Aorta (tissue), 5 donors: ENCODE measurements around the gene EPHA1. TPM values are rescaled to one million over a fixed set of nuclear protein-coding genes. Genes with fewer than 3 reads are reported as not detected.

Experiments
- ATAC-seq: fragments of 200-7000 bp; cut with Tn5 transposase; one replicate; pipeline ENCODE4 v1.9.1; 2022; ENCODE audit warnings: moderate library complexity; ENCODE audit not compliant: low FRiP score
- DNase-seq, 2 donors: peaks; one replicate each; pipeline ENCODE4 v3.0.0-alpha.2; 2020
- H3K27ac ChIP-seq, 2 donors: one replicate each; pipeline ENCODE4 v1.5.1; 2013; ENCODE audit warnings: low read length in 2 of 2, mild to moderate bottlenecking in 2 of 2, moderate library complexity in 2 of 2, control low read depth in 1 of 2, inconsistent platforms in 1 of 2, low read depth in 1 of 2
- H3K27me3 ChIP-seq, 2 donors: one replicate each; pipeline ENCODE4 v1.6.1; 2013; ENCODE audit warnings: control low read depth in 1 of 2, low read length in 1 of 2, mild to moderate bottlenecking in 1 of 2, moderate library complexity in 1 of 2; ENCODE audit not compliant: insufficient read depth in 2 of 2, control insufficient read depth in 1 of 2
- H3K36me3 ChIP-seq, 2 donors: one replicate each; pipeline ENCODE4 v1.6.1; 2013; ENCODE audit warnings: control low read depth in 1 of 2, low read length in 1 of 2, mild to moderate bottlenecking in 1 of 2; ENCODE audit not compliant: insufficient read depth in 2 of 2, control insufficient read depth in 1 of 2
- H3K4me1 ChIP-seq, 2 donors: one replicate each; pipeline ENCODE4 v1.6.1; 2013; ENCODE audit warnings: low read length in 2 of 2, control low read depth in 1 of 2, mild to moderate bottlenecking in 1 of 2, moderate library complexity in 1 of 2; ENCODE audit not compliant: insufficient read depth in 2 of 2, control insufficient read depth in 1 of 2
- H3K4me3 ChIP-seq, 2 donors: one replicate each; pipeline ENCODE4 v1.5.1; 2013; ENCODE audit warnings: low read length in 2 of 2, control low read depth in 1 of 2, mild to moderate bottlenecking in 1 of 2
- H3K9me3 ChIP-seq: one replicate; pipeline ENCODE4 v1.6.1; 2013; ENCODE audit warnings: mild to moderate bottlenecking, low read length; ENCODE audit not compliant: control insufficient read depth
- WGBS, 2 donors: extraction: QIAGEN DNeasy Blood & Tissue Kit; methylation state at CpG; one replicate each; pipeline ENCODE4 v1.1.7; 2013; 5-methylcytosine and 5-hydroxymethylcytosine counted together
- intact Hi-C, 2 donors: fragments of 100-400 bp; cut with DNase I; formaldehyde crosslinking; loops; one replicate each; pipeline versions ENCODE4 v1.14.2 to v1.15.0; 2022
- microRNA-seq, 2 donors: library from miRNA; unstranded; fragments of <30 nt; microRNA quantifications; one replicate each; pipeline ENCODE4 v1.2.0, GENCODE V29; 2020
- polyA plus RNA-seq, 2 donors: library from polyadenylated mRNA; stranded (reverse); fragments of 200-250 nt; gene quantifications; one replicate each; pipeline ENCODE4 v1.2.3, GENCODE V29; 2013
- total RNA-seq, 2 donors: library from RNA; stranded (reverse); fragmentation: NEBNext Ultra II Directional; extraction: Animal tissue kit (Norgen Biotek cat#: 25700); gene quantifications; one replicate each; pipeline ENCODE4 v1.2.1, GENCODE V29; 2021
- donor health status: healthy with polysubstance abuse.
- donor health status: Bipolar disorder and iron deficiency.
- donor health status: DM: no; HTN: no; CAD: no.
- donor health status: DM: no; HTN: no; CAD: no.
- donor health status: DM: yes; HTN: yes; CAD: no.

Gene EPHA1
- total and polyA plus RNA-seq, 4 donors = 0.20 to 1.9 (median 0.33) TPM

GRCh38 chr7:143343596-143343995 lies 65.1 kb downstream of the EPHA1 start:
- Histone ChIP-seq H3K27ac (no peak overlapping the region), H3K27me3 (no peaks in the 10 kb centered on the region), H3K4me3 (no peak overlapping the region), H3K9me3 (no peaks in the 10 kb centered on the region), H3K4me1 (no peaks in the 10 kb centered on the region), H3K36me3 (no peaks in the 10 kb centered on the region)
- WGBS, 2 donors = 96 to 97% methylated on average over 3 of the region's 3 CpGs
- DNase-seq (no peak), ATAC-seq (no peak)
- intact Hi-C loops = no loop called here

GRCh38 chr7:143341842-143342241 lies 66.8 kb downstream of the EPHA1 start:
- 91 to 94% methylated on average over 8 of the region's 8 CpGs for WGBS, 2 donors
- Histone ChIP-seq H3K9me3 (no peaks in the 10 kb centered on the region), H3K4me3 (no peak overlapping the region), H3K27me3 (no peaks in the 10 kb centered on the region), H3K36me3 (no peaks in the 10 kb centered on the region), H3K27ac (no peak overlapping the region), H3K4me1 (no peaks in the 10 kb centered on the region)
- no peak for DNase-seq
- intact Hi-C loops = no loop called here
- ATAC-seq = no peak

Small RNA genes lying within 50 kb of the gene (microRNA-seq; reads per million reads assigned to microRNA genes)
- 0.99 to 4.2 reads per million in 2 donors for gene MIR6892

Other genes starting within 250 kb of the EPHA1 start
- not detected for gene TAS2R39, start 225.4 kb downstream of the EPHA1 start, total RNA-seq
- not detected for gene TAS2R39, start 225.4 kb downstream of the EPHA1 start, polyA plus RNA-seq
- gene TAS2R40, start 186.8 kb downstream of the EPHA1 start, total RNA-seq = not detected
- not detected for gene TAS2R40, start 186.8 kb downstream of the EPHA1 start, polyA plus RNA-seq
- gene GSTK1, start 145.4 kb downstream of the EPHA1 start, total RNA-seq = 100 to 1,000 TPM in 1 of 2 donors, 10 to 100 TPM in 1; 75.6 to 123 TPM
- 100 to 1,000 TPM in 1 of 2 donors, 10 to 100 TPM in 1; 99.5 to 172 TPM for gene GSTK1, start 145.4 kb downstream of the EPHA1 start, polyA plus RNA-seq
- 1 to 10 TPM in 1 of 2 donors, under 1 TPM in 1; 0.32 to 1.2 TPM for gene TMEM139, start 123.9 kb downstream of the EPHA1 start, total RNA-seq
- 10 to 100 TPM in 1 of 2 donors, under 1 TPM in 1; 0.10 to 17.3 TPM for gene TMEM139, start 123.9 kb downstream of the EPHA1 start, polyA plus RNA-seq
- gene CASP2, start 120.5 kb downstream of the EPHA1 start, total RNA-seq = 10 to 100 TPM; 21.7 to 23.9 TPM
- 1 to 10 TPM; 2.6 to 5.9 TPM for gene CASP2, start 120.5 kb downstream of the EPHA1 start, polyA plus RNA-seq
- gene CLCN1, start 92.7 kb downstream of the EPHA1 start, total RNA-seq = not detected
- not detected for gene CLCN1, start 92.7 kb downstream of the EPHA1 start, polyA plus RNA-seq
- gene FAM131B, start 46.1 kb downstream of the EPHA1 start, total RNA-seq = 1 to 10 TPM; 2.8 to 3.8 TPM
- 1 to 10 TPM in 1 of 2 donors, under 1 TPM in 1; 0.41 to 1.0 TPM for gene FAM131B, start 46.1 kb downstream of the EPHA1 start, polyA plus RNA-seq
- gene ZYX, start 27.5 kb downstream of the EPHA1 start, total RNA-seq = 100 to 1,000 TPM; 307 to 499 TPM
- gene ZYX, start 27.5 kb downstream of the EPHA1 start, polyA plus RNA-seq = 100 to 1,000 TPM; 131 to 305 TPM
- gene TAS2R60, start 34.6 kb upstream of the EPHA1 start, total RNA-seq = 1 to 10 TPM; 1.2 to 2.7 TPM
- not detected for gene TAS2R60, start 34.6 kb upstream of the EPHA1 start, polyA plus RNA-seq
- gene TAS2R41, start 69.0 kb upstream of the EPHA1 start, total RNA-seq = 1 to 10 TPM in 1 of 2 donors, under 1 TPM in 1; 0.69 to 1.0 TPM
- not detected for gene TAS2R41, start 69.0 kb upstream of the EPHA1 start, polyA plus RNA-seq
- under 1 TPM in 1 of 2 donors, not detected in 1; 0.99 TPM for gene CTAGE15, start 162.9 kb upstream of the EPHA1 start, total RNA-seq
- gene CTAGE15, start 162.9 kb upstream of the EPHA1 start, polyA plus RNA-seq = not detected
- 1 to 10 TPM; 3.6 to 6.3 TPM for gene TCAF2, start 212.1 kb upstream of the EPHA1 start, total RNA-seq
- 1 to 10 TPM in 1 of 2 donors, under 1 TPM in 1; 0.50 to 1.9 TPM for gene TCAF2, start 212.1 kb upstream of the EPHA1 start, polyA plus RNA-seq